A549 (cell line): ENCODE data around the gene KCNAB1. TPM values are rescaled to one million over a fixed set of nuclear protein-coding genes. Genes with fewer than 3 reads are reported as not detected.

Source experiments
- ATAC-seq, 2 experiments: fragments of 200-7000 bp in 1 of 2; fragments of >200 bp in 1 of 2; cut with Nextera tagmentation in 1 of 2; cut with Tn5 transposase in 1 of 2; 3 replicates each; pipeline versions ENCODE4 v1.8.0 to v1.9.1; 2018 to 2020; ENCODE audit warnings: mild to moderate bottlenecking in 1 of 2, moderate library complexity in 1 of 2
- CTCF ChIA-PET: fragments of 300-600 bp; sonication (Branson Sonifier 250); formaldehyde crosslinking; extraction: SDS; loops from one replicate; lab custom pipeline; 2021; ENCODE audit warnings: antibody characterized with exemption, inconsistent platforms; lab: Yijun Ruan, JAX
- POLR2A ChIA-PET: fragments of 350-600 bp; formaldehyde crosslinking; extraction: SDS; loops from one replicate; lab custom pipeline; 2021; ENCODE audit warnings: antibody characterized with exemption, inconsistent platforms; lab: Yijun Ruan, JAX
- DNase-seq, 2 experiments: peaks; one replicate each; pipeline versions ENCODE4 v3.0.0 to v3.0.0-alpha.2; 2011 to 2016; ENCODE audit warnings: low read depth in 1 of 2, low spot score in 1 of 2
- FAIRE-seq: peaks from 2 replicates; lab custom pipeline; 2011; peaks lifted over from hg19 to GRCh38; lab: Jason Lieb, UNC
- H3K27ac ChIP-seq, 2 experiments: fragments of >200 bp; sonication (Bioruptor Twin); formaldehyde crosslinking; 3 replicates each; pipeline ENCODE4 v1.5.1; 2016 to 2017
- H3K4me1 ChIP-seq: fragments of >200 bp; sonication (Bioruptor Twin); formaldehyde crosslinking; 3 replicates; pipeline ENCODE4 v1.6.1; 2016
- H3K4me2 ChIP-seq: fragments of >200 bp; sonication (Bioruptor Twin); formaldehyde crosslinking; 3 replicates; pipeline ENCODE4 v1.6.1; 2016
- H3K4me3 ChIP-seq: fragments of >200 bp; sonication (Bioruptor Twin); formaldehyde crosslinking; 3 replicates; pipeline ENCODE4 v1.5.1; 2016
- H3K9me3 ChIP-seq: fragments of >200 bp; sonication (Bioruptor Twin); formaldehyde crosslinking; 3 replicates; pipeline ENCODE4 v1.6.1; 2016
- CBX2 ChIP-seq: fragments of 200-600 bp; sonication (generic); IDR thresholded peaks from 2 replicates; pipeline ENCODE4 v1.6.1; 2016; ENCODE audit warnings: low read depth, mild to moderate bottlenecking, borderline replicate concordance
- CEBPB ChIP-seq, 2 experiments: fragments of >200 bp in 1 of 2; sonication (Bioruptor Twin) in 1 of 2; formaldehyde crosslinking in 1 of 2; IDR thresholded peaks; 2 replicates each; pipeline ENCODE4 v1.6.1; 2012 to 2016
- CTCF ChIP-seq: fragments of >200 bp; sonication (Bioruptor Twin); formaldehyde crosslinking; IDR thresholded peaks from 3 replicates; pipeline ENCODE4 v1.5.1; 2016
- E2F6 ChIP-seq: IDR thresholded peaks from 2 replicates; pipeline ENCODE4 v1.6.1; 2012; ENCODE audit warnings: low read depth, borderline replicate concordance
- ELK1 ChIP-seq: fragments of 150-350 bp; IDR thresholded peaks from 2 replicates; pipeline ENCODE4 v1.6.1; 2014; ENCODE audit warnings: low read depth, mild to moderate bottlenecking, low read length
- EP300 ChIP-seq, 2 experiments: fragments of >200 bp; sonication (Bioruptor Twin); formaldehyde crosslinking; IDR thresholded peaks; 2 replicates in 1 of 2; 3 replicates in 1 of 2; pipeline ENCODE4 v1.6.1; 2016 to 2017
- GATA3 ChIP-seq: IDR thresholded peaks from 2 replicates; pipeline ENCODE4 v1.6.1; 2012; ENCODE audit warnings: borderline replicate concordance
- HDAC2 ChIP-seq: fragments of 200-600 bp; sonication (generic); IDR thresholded peaks from 2 replicates; pipeline ENCODE4 v1.6.1; 2016
- HOXB13 ChIP-seq: fragments of 250-450 bp; sonication (Bioruptor Pico); IDR thresholded peaks from 2 replicates; pipeline ENCODE4 v1.5.0; 2020; ENCODE audit warnings: low read depth, mild to moderate bottlenecking, moderate library complexity
- JUNB ChIP-seq: fragments of >200 bp; sonication (Bioruptor Twin); formaldehyde crosslinking; IDR thresholded peaks from 2 replicates; pipeline ENCODE4 v1.6.1; 2016
- KDM1A ChIP-seq: fragments of 200-600 bp; sonication (generic); IDR thresholded peaks from 2 replicates; pipeline ENCODE4 v1.6.1; 2016; ENCODE audit warnings: low read depth, mild to moderate bottlenecking
- MAFK ChIP-seq: fragments of 450-650 bp; IDR thresholded peaks from 2 replicates; pipeline ENCODE4 v1.6.1; 2014; ENCODE audit not compliant: partially characterized antibody
- NFE2L2 ChIP-seq: fragments of 150-350 bp; conservative IDR thresholded peaks from 2 replicates; pipeline ENCODE4 v1.6.1; 2014; ENCODE audit warnings: low read length
- NPAS2 ChIP-seq: fragments of 250-450 bp; sonication (Bioruptor Pico); IDR thresholded peaks from 2 replicates; pipeline ENCODE4 v1.8.0; 2022; ENCODE audit warnings: mild to moderate bottlenecking, moderate library complexity, borderline replicate concordance
- NR3C1 ChIP-seq: fragments of >200 bp; sonication (Bioruptor Twin); formaldehyde crosslinking; IDR thresholded peaks from 3 replicates; pipeline ENCODE4 v1.6.1; 2017
- PBX3 ChIP-seq: IDR thresholded peaks from 2 replicates; pipeline ENCODE4 v1.6.1; 2012
- RAD21 ChIP-seq, 2 experiments: fragments of >200 bp in 1 of 2; sonication (Bioruptor Twin) in 1 of 2; formaldehyde crosslinking in 1 of 2; IDR thresholded peaks in 1 of 2; conservative IDR thresholded peaks in 1 of 2; 2 replicates in 1 of 2; 3 replicates in 1 of 2; pipeline ENCODE4 v1.6.1; 2012 to 2018; ENCODE audit warnings: inconsistent platforms in 1 of 2
- RARB ChIP-seq: fragments of 250-450 bp; sonication (Bioruptor Pico); IDR thresholded peaks from 2 replicates; pipeline ENCODE4 v1.8.0; 2021; ENCODE audit warnings: mild to moderate bottlenecking, moderate library complexity
- REST ChIP-seq: fragments of 200-600 bp; sonication (generic); IDR thresholded peaks from 2 replicates; pipeline ENCODE4 v1.6.1; 2016; ENCODE audit warnings: antibody characterized with exemption, mild to moderate bottlenecking, moderate library complexity
- SMC3 ChIP-seq: fragments of >200 bp; sonication (Bioruptor Twin); formaldehyde crosslinking; IDR thresholded peaks from 3 replicates; pipeline ENCODE4 v1.6.1; 2018; ENCODE audit warnings: inconsistent platforms
- ZFP36 ChIP-seq: fragments of 450-650 bp; IDR thresholded peaks from 2 replicates; pipeline ENCODE4 v1.6.1; 2014; ENCODE audit warnings: borderline replicate concordance; ENCODE audit not compliant: partially characterized antibody
- ZSCAN20 ChIP-seq: fragments of 250-450 bp; sonication (Bioruptor Pico); IDR thresholded peaks from 2 replicates; pipeline ENCODE4 v1.8.0; 2022; ENCODE audit warnings: mild to moderate bottlenecking, moderate library complexity
- WGBS: methylation state at CpG from one replicate; pipeline ENCODE4 v1.1.6; 2017; ENCODE audit errors: missing lambda C conversion rate; 5-methylcytosine and 5-hydroxymethylcytosine counted together
- polyA plus RNA-seq, 4 experiments: library from polyadenylated mRNA; depleted of rRNA in 3 of 4; stranded (reverse); fragments of >200 nt; fragmentation: RNase III in 1 of 4; extraction: RNeasy Plus Mini Kit Qiagen cat#74134 plus additional on column Dnase treatment in 1 of 4; gene quantifications; 2 replicates in 3 of 4; 3 replicates in 1 of 4; pipeline ENCODE4 v1.2.3, GENCODE V29; 2011 to 2017

KCNAB1 gene
- polyA plus RNA-seq, 2 of the 4 experiments (the other 2 are of a cell fraction), result not detected

- TF ChIP-seq ELK1, result no peak
Measured at GRCh38 chr3:156433910-156434309, 313.5 kb downstream of the KCNAB1 start (continued).

GRCh38 chr3:156434921-156435320 lies 314.5 kb downstream of the KCNAB1 start:
- H3K4me2 ChIP-seq, result no peak overlapping the region
- H3K27ac ChIP-seq, result no peak overlapping the region
- H3K4me3 ChIP-seq, result no peak overlapping the region
- no peak for FAIRE-seq
- H3K9me3 ChIP-seq, result no peaks in the 10 kb centered on the region
- DNase-seq, result no peak
- no peak for TF ChIP-seq ZFP36
- no peak for TF ChIP-seq KDM1A
- no peak for TF ChIP-seq PBX3
- no peak for TF ChIP-seq NFE2L2
- TF ChIP-seq CBX2, result no peak
- no peak for TF ChIP-seq RAD21 (conservative IDR thresholded peaks at IDR 0.05 in 1 of 2, IDR thresholded peaks at IDR 0.05 in 1 of 2)
- TF ChIP-seq GATA3, result no peak
- no peak for TF ChIP-seq REST
- no peak for TF ChIP-seq HDAC2
- no peak for TF ChIP-seq NR3C1
- no peak for TF ChIP-seq JUNB
- no peak for ATAC-seq
- ChIA-PET POLR2A (no interaction called here), CTCF (no interaction called here)
- H3K4me1 ChIP-seq, result no peaks in the 10 kb centered on the region
- WGBS, result 0% methylated on average over 3 of the region's 3 CpGs

GRCh38 chr3:156443079-156443478 lies 322.7 kb downstream of the KCNAB1 start:
- 61% methylated on average over 5 of the region's 5 CpGs for WGBS
- ChIA-PET CTCF (interaction anchor here (1.1 to 1.5 kb wide), 3 partner anchors 15 to 339 kb away, joined by 3 to 4 read pairs (median 3); no protein-coding TSS in a partner anchor), POLR2A (no interaction called here)
- H3K4me2 ChIP-seq, result no peak overlapping the region
- H3K4me3 ChIP-seq, result no peak overlapping the region
- no peak overlapping the region for H3K27ac ChIP-seq
- TF ChIP-seq ZSCAN20 (CRISPR knock-in tag) (no peak), HDAC2 (no peak), CEBPB (IDR thresholded peaks at IDR 0.05) (no peak), NPAS2 (CRISPR knock-in tag) (no peak), ZFP36 (no peak), HOXB13 (CRISPR knock-in tag) (no peak), EP300 (IDR thresholded peaks at IDR 0.05) (no peak), CTCF (no peak), KDM1A (no peak), RARB (CRISPR knock-in tag) (no peak), SMC3 (no peak), ELK1 (no peak), E2F6 (no peak), MAFK (no peak)
- no peak for FAIRE-seq
- no peak; a peak in 1 of 6 replicates for ATAC-seq
- no peaks in the 10 kb centered on the region for H3K4me1 ChIP-seq
- DNase-seq, result no peak
- no peaks in the 10 kb centered on the region for H3K9me3 ChIP-seq
